ENCODE data around the gene PRKAG2. TPM values are rescaled to one million over a fixed set of nuclear protein-coding genes. Genes with fewer than 3 reads are reported as not detected.

The PRKAG2 gene
- total RNA-seq, 1 donor from 2014 or later: 21.1 TPM

GRCh38 chr7:151696721-151697514 is 180.0 kb downstream of the PRKAG2 start:
- no peak overlapping the region for H3K4me3 ChIP-seq (ENCODE audit: low read depth, low read length)
- no peaks in the 10 kb centered on the region for H3K27me3 ChIP-seq (ENCODE audit: control insufficient read depth, insufficient read depth, low read length)
- no peak for TF ChIP-seq CTCF (IDR thresholded peaks at IDR 0.05; ENCODE audit: insufficient read depth, low read length, poor library complexity, severe bottlenecking)
- no peak for DNase-seq (ENCODE audit: low read depth)
- no peaks in the 10 kb centered on the region for H3K36me3 ChIP-seq (ENCODE audit: control insufficient read depth, insufficient read depth, low read length)

- no peak for DNase-seq (ENCODE audit: low read depth)
- Histone ChIP-seq H3K4me3 (ENCODE audit: low read depth, low read length) (no peak overlapping the region), H3K27me3 (ENCODE audit: control insufficient read depth, insufficient read depth, low read length) (no peaks in the 10 kb centered on the region), H3K36me3 (ENCODE audit: control insufficient read depth, insufficient read depth, low read length) (no peaks in the 10 kb centered on the region)
- TF ChIP-seq CTCF (IDR thresholded peaks at IDR 0.05; ENCODE audit: insufficient read depth, low read length, poor library complexity, severe bottlenecking): no peak
These were observed 180.9 kb downstream of the PRKAG2 start for GRCh38 chr7:151695951-151696541.

- no peaks in the 10 kb centered on the region for H3K27me3 ChIP-seq (ENCODE audit: control insufficient read depth, insufficient read depth, low read length)
- no peak for DNase-seq (ENCODE audit: low read depth)
- H3K36me3 ChIP-seq (ENCODE audit: control insufficient read depth, insufficient read depth, low read length): no peaks in the 10 kb centered on the region
- no peak overlapping the region for H3K4me3 ChIP-seq (ENCODE audit: low read depth, low read length)
- no peak for TF ChIP-seq CTCF (IDR thresholded peaks at IDR 0.05; ENCODE audit: insufficient read depth, low read length, poor library complexity, severe bottlenecking)
These were observed 181.9 kb downstream of the PRKAG2 start for GRCh38 chr7:151694828-151695580.

- no peak for TF ChIP-seq CTCF (IDR thresholded peaks at IDR 0.05; ENCODE audit: insufficient read depth, low read length, poor library complexity, severe bottlenecking)
These were observed 182.5 kb downstream of the PRKAG2 start for GRCh38 chr7:151694441-151694827.

GRCh38 chr7:151693140-151693539 is 183.8 kb downstream of the PRKAG2 start:
- no peak for TF ChIP-seq CTCF (IDR thresholded peaks at IDR 0.05; ENCODE audit: insufficient read depth, low read length, poor library complexity, severe bottlenecking)
- no peak overlapping the region for H3K4me3 ChIP-seq (ENCODE audit: low read depth, low read length)
- no peak for DNase-seq (ENCODE audit: low read depth)
- no peaks in the 10 kb centered on the region for H3K27me3 ChIP-seq (ENCODE audit: control insufficient read depth, insufficient read depth, low read length)
- no peaks in the 10 kb centered on the region for H3K36me3 ChIP-seq (ENCODE audit: control insufficient read depth, insufficient read depth, low read length)

More at GRCh38 chr7:151694441-151694827, 182.5 kb downstream of the PRKAG2 start:
- no peak overlapping the region for H3K4me3 ChIP-seq (ENCODE audit: low read depth, low read length)
- no peak for DNase-seq (ENCODE audit: low read depth)
- no peaks in the 10 kb centered on the region for H3K27me3 ChIP-seq (ENCODE audit: control insufficient read depth, insufficient read depth, low read length)
- H3K36me3 ChIP-seq (ENCODE audit: control insufficient read depth, insufficient read depth, low read length): no peaks in the 10 kb centered on the region
